KMS-11 (cell line): ENCODE results near the gene ECHS1.
"Not testable (repeated sequence)": the region's sequence is repeated elsewhere in the genome, so short reads cannot be mapped to it uniquely, and the experiment has no call there.

ENCODE experiments used
- H2AFZ ChIP-seq: fragments of 200-600 bp; sonication (generic); 2 replicates; pipeline ENCODE4 v1.6.1; 2016; ENCODE audit warnings: antibody characterized with exemption, mixed run types, low read depth
- H3K27ac ChIP-seq: fragments of 200-600 bp; sonication (generic); 2 replicates; pipeline ENCODE4 v1.6.1; 2016; ENCODE audit warnings: mild to moderate bottlenecking, mixed run types
- H3K27me3 ChIP-seq: fragments of 200-600 bp; sonication (generic); 2 replicates; pipeline ENCODE4 v1.6.1; 2017; ENCODE audit warnings: mild to moderate bottlenecking, low read depth, mixed run types, moderate library complexity; ENCODE audit not compliant: insufficient read depth
- H3K36me3 ChIP-seq: fragments of 200-600 bp; sonication (generic); 2 replicates; pipeline ENCODE4 v1.6.1; 2017; ENCODE audit warnings: mild to moderate bottlenecking, mixed run types; ENCODE audit not compliant: insufficient read depth
- H3K4me1 ChIP-seq: fragments of 200-600 bp; sonication (generic); 2 replicates; pipeline ENCODE4 v1.6.1; 2016; ENCODE audit warnings: mild to moderate bottlenecking, low read depth, mixed run types; ENCODE audit not compliant: poor library complexity, severe bottlenecking
- H3K4me2 ChIP-seq: fragments of 200-600 bp; sonication (generic); 2 replicates; pipeline ENCODE4 v1.7.0; 2016; ENCODE audit warnings: mild to moderate bottlenecking, mixed run types
- H3K4me3 ChIP-seq: fragments of 200-600 bp; sonication (generic); IDR thresholded peaks from 2 replicates; pipeline ENCODE4 v1.6.1; 2017; ENCODE audit warnings: low read depth, low read length, mixed read lengths; ENCODE audit not compliant: insufficient read depth
- H3K79me2 ChIP-seq: fragments of 200-600 bp; sonication (generic); 2 replicates; pipeline ENCODE4 v1.6.1; 2016; ENCODE audit warnings: low read depth, mixed run types; ENCODE audit not compliant: insufficient read depth
- H3K9ac ChIP-seq: fragments of 200-600 bp; sonication (generic); 2 replicates; pipeline ENCODE4 v1.6.1; 2016; ENCODE audit warnings: mild to moderate bottlenecking, mixed run types
- H4K20me1 ChIP-seq: fragments of 200-600 bp; sonication (generic); 2 replicates; pipeline ENCODE4 v1.6.1; 2016; ENCODE audit warnings: mild to moderate bottlenecking, mixed run types; ENCODE audit not compliant: insufficient read depth
- CTCF ChIP-seq: fragments of 200-600 bp; sonication (generic); conservative IDR thresholded peaks from 2 replicates; pipeline ENCODE4 v1.6.1; 2017; ENCODE audit warnings: low read depth, mild to moderate bottlenecking, antibody characterized with exemption, low read length, moderate library complexity, mixed read lengths

ECHS1 gene

DNA sequence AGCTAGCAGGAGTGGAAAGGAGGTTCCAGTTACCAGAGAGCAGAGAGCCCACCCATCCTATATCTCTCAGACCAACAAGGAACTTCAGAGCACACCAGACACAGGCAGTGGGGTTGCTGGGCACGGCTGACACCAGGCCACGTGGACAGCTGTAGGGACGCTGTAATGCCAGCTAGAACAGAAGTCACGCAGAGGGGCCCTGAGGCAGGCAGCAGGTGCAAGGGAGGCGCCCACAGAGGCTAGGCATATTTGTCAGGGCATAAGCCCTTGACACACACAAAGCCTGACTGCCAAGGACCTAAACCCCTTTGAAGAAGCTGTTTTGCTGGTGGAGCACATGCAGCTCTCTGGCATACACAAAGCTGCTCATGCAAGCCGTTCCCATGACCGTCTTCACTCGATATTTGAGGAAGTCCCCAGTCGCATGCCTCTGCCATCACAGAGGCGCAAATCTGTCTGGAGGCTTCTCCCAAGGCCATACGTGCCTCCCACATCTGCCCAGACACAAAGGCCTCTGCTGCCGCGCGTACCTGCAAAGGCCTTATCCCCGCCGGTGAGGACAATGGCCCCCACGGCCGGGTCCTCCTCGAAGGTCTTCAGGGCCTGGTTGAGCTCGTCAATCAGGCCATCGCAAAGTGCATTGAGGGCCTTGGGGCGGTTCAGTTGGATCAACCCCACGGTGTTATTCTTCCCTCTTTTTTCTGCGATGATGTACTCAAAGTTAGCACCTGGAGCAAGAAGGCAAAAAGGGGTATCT is 2.9 kb downstream of the ECHS1 start:
- H2AFZ ChIP-seq, result no peak overlapping the region
- no peak overlapping the region for H3K4me2 ChIP-seq
- no peaks in the 10 kb centered on the region; the same call in 1 of the 2 replicates for H3K27me3 ChIP-seq
- no peaks in the 10 kb centered on the region for H3K79me2 ChIP-seq
- TF ChIP-seq CTCF, result no peak
- no peaks in the 10 kb centered on the region for H3K36me3 ChIP-seq
- H3K27ac ChIP-seq, result no peak overlapping the region
- H3K4me1 ChIP-seq, result peaks cover 6% of the 10 kb centered on the region
- no peaks in the 10 kb centered on the region for H4K20me1 ChIP-seq
- H3K4me3 ChIP-seq, result no peak overlapping the region
- no peak overlapping the region for H3K9ac ChIP-seq

- Histone ChIP-seq H3K36me3 (no peaks in the 10 kb centered on the region), H3K4me1 (no peaks in the 10 kb centered on the region)
- TF ChIP-seq CTCF, result no peak
Observed at GRCh38 chr10:133368153-133368552, 5.0 kb downstream of the ECHS1 start.

GRCh38 chr10:133367461-133367860 is 5.7 kb downstream of the ECHS1 start:
- not testable (repeated sequence) for H3K4me1 ChIP-seq, H2AFZ ChIP-seq, H3K27me3 ChIP-seq, H3K79me2 ChIP-seq, H4K20me1 ChIP-seq, H3K27ac ChIP-seq, H3K4me3 ChIP-seq, H3K36me3 ChIP-seq, H3K4me2 ChIP-seq, H3K9ac ChIP-seq

More at GRCh38 chr10:133368153-133368552, 5.0 kb downstream of the ECHS1 start:
- no peaks in the 10 kb centered on the region for H4K20me1 ChIP-seq
- no peak overlapping the region for H3K27ac ChIP-seq
- no peak overlapping the region for H3K4me3 ChIP-seq
- H2AFZ ChIP-seq, result no peak overlapping the region
- no peaks in the 10 kb centered on the region for H3K27me3 ChIP-seq
- no peak overlapping the region for H3K9ac ChIP-seq
- no peaks in the 10 kb centered on the region for H3K79me2 ChIP-seq
- H3K4me2 ChIP-seq, result no peak overlapping the region

GRCh38 chr10:133366751-133367150 is 6.4 kb downstream of the ECHS1 start:
- Histone ChIP-seq H4K20me1 (no peaks in the 10 kb centered on the region), H3K27me3 (no peaks in the 10 kb centered on the region), H2AFZ (no peak overlapping the region), H3K9ac (no peak overlapping the region), H3K36me3 (no peaks in the 10 kb centered on the region), H3K27ac (no peak overlapping the region), H3K4me1 (no peaks in the 10 kb centered on the region), H3K4me2 (no peak overlapping the region), H3K4me3 (no peak overlapping the region), H3K79me2 (no peaks in the 10 kb centered on the region)
- TF ChIP-seq CTCF, result no peak

DNA sequence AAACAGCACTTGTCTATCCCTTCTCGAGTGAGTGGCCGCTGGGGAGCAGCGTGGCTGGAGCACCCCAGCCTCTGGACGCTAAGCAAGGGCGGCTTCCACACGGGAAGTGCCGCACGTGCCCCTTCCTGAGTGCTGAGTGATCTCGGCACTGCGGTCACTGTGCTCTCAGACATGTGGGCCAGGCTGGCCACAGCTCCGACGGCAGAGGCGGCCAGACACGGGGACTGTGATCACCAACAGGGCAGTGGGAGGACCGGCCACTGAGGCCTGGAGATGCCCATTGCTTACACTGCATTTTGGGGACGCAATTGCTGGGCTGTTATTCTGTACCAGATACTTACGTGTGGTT is 7.0 kb downstream of the ECHS1 start:
- Histone ChIP-seq H3K4me3 (no peak overlapping the region), H2AFZ (no peak overlapping the region), H3K27ac (no peak overlapping the region), H3K79me2 (no peaks in the 10 kb centered on the region), H3K4me1 (no peaks in the 10 kb centered on the region), H3K4me2 (no peak overlapping the region), H3K9ac (no peak overlapping the region), H3K27me3 (no peaks in the 10 kb centered on the region), H3K36me3 (no peaks in the 10 kb centered on the region), H4K20me1 (no peaks in the 10 kb centered on the region)
- no peak for TF ChIP-seq CTCF
